C4-2B (cell line): ENCODE results near the gene ANXA2.

Experiments
- CTCF ChIP-seq: fragments of 450-650 bp; conservative IDR thresholded peaks from 2 replicates; pipeline ENCODE4 v1.5.1; 2017; ENCODE audit warnings: mild to moderate bottlenecking
- ZFX ChIP-seq: fragments of 450-650 bp; IDR thresholded peaks from 2 replicates; pipeline ENCODE4 v1.6.1; 2017

GRCh38 chr15:60419753-60420152, 22.0 kb upstream of the ANXA2 start:
- TF ChIP-seq CTCF (no peak), ZFX (no peak)
